Fibroblast of villous mesenchyme (primary cell): ENCODE results near the gene L3MBTL4. TPM values are rescaled to one million over a fixed set of nuclear protein-coding genes. Genes with fewer than 3 reads are reported as not detected.

ENCODE experiments used
- DNase-seq: peaks from one replicate; pipeline ENCODE4 v3.0.0-alpha.2; 2010; ENCODE audit warnings: low read depth
- H3K4me3 ChIP-seq: 2 replicates; pipeline ENCODE4 v1.5.1; 2011; ENCODE audit warnings: low read depth, mild to moderate bottlenecking, low read length
- CTCF ChIP-seq: IDR thresholded peaks from 2 replicates; pipeline ENCODE4 v1.5.1; 2012; ENCODE audit warnings: low read depth, mild to moderate bottlenecking, low read length; ENCODE audit not compliant: insufficient read depth
- total RNA-seq: library from RNA; depleted of rRNA; stranded (reverse); fragments of >200 nt; gene quantifications from 2 replicates; pipeline ENCODE4 v1.2.3, GENCODE V29; 2012

Gene L3MBTL4
- not detected in 2 replicates for total RNA-seq

- TF ChIP-seq CTCF: no peak
- H3K4me3 ChIP-seq: peak within 1 kb of the TSS; percentile 43
- no peak for DNase-seq
Observed at GRCh38 chr18:6414723-6415417, at the start of gene L3MBTL4. L3MBTL4 (minus strand) TSS chr18:6414911; CDS start chr18:6311625, 103,286 bp downstream.

- no peak for DNase-seq
- no peak overlapping the region for H3K4me3 ChIP-seq
- no peak for TF ChIP-seq CTCF
Observed at GRCh38 chr18:6452194-6452593, 37.5 kb upstream of the L3MBTL4 start.

GRCh38 chr18:6449213-6449612 lies 34.5 kb upstream of the L3MBTL4 start:
- no peak for DNase-seq
- no peak for TF ChIP-seq CTCF
- H3K4me3 ChIP-seq: no peak overlapping the region

DNA sequence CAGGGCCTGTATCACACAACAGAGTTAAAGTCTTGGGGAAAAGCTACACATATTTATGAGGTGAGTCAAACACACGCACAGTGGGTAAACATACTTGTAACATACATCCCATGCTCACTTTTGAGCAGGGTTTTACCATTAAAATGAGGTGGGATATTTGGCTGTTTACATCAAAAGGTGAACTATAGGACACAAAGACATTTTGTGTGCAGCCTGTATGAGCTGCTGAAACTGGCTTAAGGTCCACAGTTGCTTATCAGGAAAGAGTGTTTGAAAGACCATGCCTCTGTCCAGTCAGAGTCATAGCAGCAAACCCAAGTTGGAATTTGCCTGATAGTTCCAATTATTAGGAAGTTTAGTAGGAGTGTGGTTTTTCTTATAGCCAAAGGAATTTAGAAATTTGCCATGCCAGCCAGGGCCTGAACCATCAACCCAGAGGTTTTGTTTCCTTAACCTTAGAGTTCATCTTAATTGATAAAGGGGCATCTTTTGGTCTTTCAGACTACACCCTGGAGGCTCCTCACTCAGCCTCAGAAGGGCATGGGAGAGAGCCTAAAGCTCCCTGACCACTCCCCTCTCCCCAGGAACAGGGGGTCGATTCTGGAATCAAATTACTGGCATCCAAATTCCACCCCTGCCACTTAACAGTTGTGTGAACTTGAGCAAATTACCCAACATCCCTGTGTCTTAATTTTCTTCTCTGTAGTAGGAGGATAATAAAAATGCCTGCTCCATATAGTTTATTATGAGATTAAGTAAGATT lies 29.9 kb upstream of the L3MBTL4 start:
- no peak overlapping the region for H3K4me3 ChIP-seq
- DNase-seq: no peak
- TF ChIP-seq CTCF: no peak

DNA sequence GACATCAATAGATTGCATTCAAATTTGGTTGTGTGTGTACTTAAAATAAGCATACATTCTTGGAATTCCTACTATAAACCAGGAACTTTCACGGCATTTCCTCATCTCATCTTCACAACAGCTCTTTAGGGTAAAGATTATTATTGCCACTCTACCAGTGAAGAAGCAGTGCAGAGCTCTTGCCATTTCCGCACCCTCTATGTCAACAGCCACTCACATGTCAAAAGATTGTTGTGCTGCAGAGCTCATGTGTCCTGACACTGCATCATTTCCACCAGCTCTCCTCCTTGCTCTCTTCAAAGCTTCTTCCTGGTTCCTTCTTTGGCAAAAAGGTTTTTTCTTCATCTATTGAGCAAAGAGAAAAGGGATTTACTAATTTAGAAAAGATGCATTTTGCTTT lies 26.5 kb upstream of the L3MBTL4 start:
- no peak for TF ChIP-seq CTCF
- no peak overlapping the region for H3K4me3 ChIP-seq
- no peak for DNase-seq

DNA sequence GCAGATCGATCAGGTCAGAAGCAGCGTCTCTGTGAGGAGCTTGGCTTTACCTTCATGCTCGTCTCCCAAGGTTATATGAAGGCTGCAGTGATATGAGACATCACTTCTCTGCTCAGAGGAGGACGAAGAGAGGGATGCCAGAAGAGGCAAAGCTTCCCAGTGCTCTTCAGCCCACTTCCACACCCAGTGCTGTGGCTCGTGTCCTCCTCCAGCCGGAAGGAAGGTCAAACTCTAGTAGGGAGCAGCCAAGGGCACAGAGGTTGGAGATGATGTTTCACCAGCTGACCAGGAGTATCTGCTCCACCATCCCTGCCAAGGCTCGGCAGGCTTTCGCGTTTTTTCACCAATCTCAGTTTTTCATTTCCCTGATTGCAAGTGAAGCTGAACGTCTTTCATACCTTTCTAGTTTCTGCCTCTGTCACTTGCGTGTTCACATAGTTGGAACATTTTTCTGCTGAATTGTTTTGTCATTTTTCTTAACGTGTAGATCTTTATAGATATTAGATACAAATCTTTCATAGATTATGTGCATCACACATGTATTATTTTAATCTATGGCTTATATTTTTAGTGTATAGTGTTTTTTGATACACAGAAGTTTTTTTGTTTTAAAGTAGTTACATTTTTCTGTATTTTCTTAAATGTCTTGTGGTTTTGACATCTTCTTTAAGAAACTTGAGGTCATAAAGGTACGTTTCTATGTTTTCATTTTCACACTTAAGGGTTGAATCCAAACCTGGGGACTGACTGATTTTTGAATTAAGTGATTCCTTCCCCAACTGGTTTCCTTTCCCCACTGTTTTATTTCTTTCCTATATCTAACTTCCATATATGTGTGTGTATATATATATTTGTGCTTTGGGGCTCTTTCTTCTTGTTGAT lies 23.5 kb upstream of the L3MBTL4 start:
- H3K4me3 ChIP-seq: no peak overlapping the region
- DNase-seq: no peak
- no peak for TF ChIP-seq CTCF
